CD4-positive, alpha-beta T cell treated with Interleukin-4 for 4 hours (primary cell): ENCODE results near the gene TYW1B.
"Not testable (repeated sequence)": the region's sequence is repeated elsewhere in the genome, so short reads cannot be mapped to it uniquely, and the experiment has no call there.

Experiments
- DNase-seq: peaks from one replicate; pipeline ENCODE4 v3.0.0-alpha.2; 2020

Gene TYW1B

GRCh38 chr7:72808511-72808910 lies 19.5 kb downstream of the TYW1B start:
- not testable (repeated sequence) for DNase-seq

- DNase-seq = not testable (repeated sequence)
Observed at GRCh38 chr7:72806851-72807250, 21.1 kb downstream of the TYW1B start.

- DNase-seq = no peak
Observed at GRCh38 chr7:72805526-72806494, 22.2 kb downstream of the TYW1B start.

- not testable (repeated sequence) for DNase-seq
Observed at GRCh38 chr7:72803778-72804177, 24.2 kb downstream of the TYW1B start.

GRCh38 chr7:72801564-72801963 lies 26.4 kb downstream of the TYW1B start:
- DNase-seq = not testable (repeated sequence)

- DNase-seq = not testable (repeated sequence)
Observed at GRCh38 chr7:72795401-72795800, 32.6 kb downstream of the TYW1B start.

GRCh38 chr7:72793791-72794190 lies 34.2 kb downstream of the TYW1B start:
- no peak for DNase-seq

GRCh38 chr7:72790698-72791060 lies 37.3 kb downstream of the TYW1B start:
- DNase-seq = not testable (repeated sequence)

GRCh38 chr7:72790048-72790697 lies 37.8 kb downstream of the TYW1B start:
- DNase-seq = not testable (repeated sequence)

- DNase-seq = no peak
Observed at GRCh38 chr7:72785166-72785955, 42.6 kb downstream of the TYW1B start.

DNA sequence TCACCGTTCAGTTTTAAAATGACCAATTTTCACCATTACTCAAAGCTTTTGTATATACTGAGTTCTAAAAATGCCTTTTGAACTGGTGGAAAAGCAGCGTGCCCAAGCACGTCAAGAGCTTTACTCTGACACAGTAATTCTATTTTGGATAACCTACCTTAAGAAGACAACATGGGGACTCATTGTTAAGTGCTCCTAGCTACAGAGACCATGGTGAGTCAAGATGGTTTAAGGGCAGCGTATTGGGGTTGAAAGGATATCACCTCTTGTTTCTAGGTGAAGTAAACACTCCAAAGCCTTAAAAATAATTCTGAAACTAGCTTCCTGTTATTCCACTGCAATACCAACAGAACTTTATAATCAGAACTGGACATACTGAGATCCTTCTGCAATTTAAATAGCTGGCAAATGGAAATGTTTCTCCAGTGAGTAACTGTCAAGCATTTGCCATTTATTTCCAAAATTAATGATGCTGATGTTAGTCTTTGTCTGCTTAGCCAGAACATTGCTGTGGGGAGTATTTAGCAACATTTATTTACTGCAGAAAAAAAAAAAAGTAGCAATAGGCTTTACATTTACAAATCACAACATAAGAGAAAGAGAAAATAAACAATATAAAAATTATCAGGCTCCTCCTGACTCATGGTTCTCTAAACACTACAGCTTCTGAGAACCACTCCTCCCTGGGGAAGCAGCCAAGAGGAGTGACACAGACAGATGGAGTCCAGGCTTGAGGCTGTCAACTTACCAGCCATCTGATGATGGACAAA lies 44.2 kb downstream of the TYW1B start:
- not testable (repeated sequence) for DNase-seq

DNA sequence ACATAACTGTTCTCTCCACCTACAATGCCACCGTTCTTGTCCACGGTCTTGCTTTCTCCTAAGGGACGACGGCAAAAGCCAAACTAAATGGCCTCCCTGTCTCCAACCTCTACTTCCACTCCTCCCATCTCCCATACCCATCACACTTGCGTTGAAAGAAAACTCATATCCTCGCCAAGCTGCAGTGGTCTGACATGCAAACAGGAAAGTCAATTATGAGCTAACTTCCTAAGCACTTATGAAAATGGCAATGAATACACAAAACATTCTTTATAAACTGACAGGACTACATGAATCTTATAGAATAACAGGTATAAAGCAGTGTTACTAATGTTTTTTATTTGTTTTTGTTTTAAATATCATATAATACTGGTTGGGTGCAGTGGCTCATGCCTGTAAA lies 46.4 kb downstream of the TYW1B start:
- DNase-seq = no peak

- DNase-seq = no peak
Observed at GRCh38 chr7:72781161-72781560, 46.8 kb downstream of the TYW1B start.

- not testable (repeated sequence) for DNase-seq
Observed at GRCh38 chr7:72780289-72780894, 47.6 kb downstream of the TYW1B start.

- not testable (repeated sequence) for DNase-seq
Observed at GRCh38 chr7:72777167-72777566, 50.8 kb downstream of the TYW1B start.

DNA sequence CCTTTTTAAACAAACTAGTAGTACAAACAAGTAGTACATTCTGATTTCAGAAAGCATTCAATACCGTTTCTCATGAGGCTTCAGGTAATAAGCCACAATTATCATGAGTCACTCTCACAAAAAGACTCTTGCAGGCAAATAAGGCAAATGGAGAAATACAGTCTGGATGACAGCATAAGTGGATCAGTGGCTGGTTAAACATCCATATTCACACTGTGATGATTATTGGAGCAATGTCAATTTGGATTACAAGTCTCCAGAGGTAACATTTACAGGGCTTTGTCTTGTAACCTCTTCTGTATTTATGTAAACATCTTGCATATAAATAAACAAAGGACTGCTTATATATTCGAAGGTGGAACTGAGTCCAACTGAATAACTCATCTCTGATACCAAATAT lies 55.4 kb downstream of the TYW1B start:
- DNase-seq = not testable (repeated sequence)

DNA sequence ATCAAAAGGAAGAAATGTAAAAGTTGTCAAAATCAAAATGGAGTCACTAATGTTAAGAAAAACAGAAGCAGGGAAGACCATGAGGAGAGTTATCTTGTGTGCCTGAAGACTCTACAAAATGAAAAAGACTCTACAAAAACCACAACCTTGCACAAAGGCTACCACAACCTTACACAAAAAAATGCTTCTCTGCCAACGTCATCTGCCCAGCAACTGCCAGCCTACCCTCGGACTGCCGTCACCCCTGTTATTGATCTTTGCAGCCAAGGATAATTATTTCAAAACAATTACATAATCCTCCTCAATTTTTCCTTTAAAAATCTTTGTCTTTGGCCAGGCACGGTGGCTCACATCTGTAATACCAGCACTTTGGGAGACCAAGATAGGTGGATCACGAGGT lies 61.0 kb downstream of the TYW1B start:
- not testable (repeated sequence) for DNase-seq

- no peak for DNase-seq
Observed at GRCh38 chr7:72760602-72761001, 67.4 kb downstream of the TYW1B start.

- no peak for DNase-seq
Observed at GRCh38 chr7:72754312-72754711, 73.7 kb downstream of the TYW1B start.

- DNase-seq = no peak
Observed at GRCh38 chr7:72753781-72754180, 74.2 kb downstream of the TYW1B start.

- DNase-seq = not testable (repeated sequence)
Observed at GRCh38 chr7:72753229-72753628, 74.8 kb downstream of the TYW1B start.

DNA sequence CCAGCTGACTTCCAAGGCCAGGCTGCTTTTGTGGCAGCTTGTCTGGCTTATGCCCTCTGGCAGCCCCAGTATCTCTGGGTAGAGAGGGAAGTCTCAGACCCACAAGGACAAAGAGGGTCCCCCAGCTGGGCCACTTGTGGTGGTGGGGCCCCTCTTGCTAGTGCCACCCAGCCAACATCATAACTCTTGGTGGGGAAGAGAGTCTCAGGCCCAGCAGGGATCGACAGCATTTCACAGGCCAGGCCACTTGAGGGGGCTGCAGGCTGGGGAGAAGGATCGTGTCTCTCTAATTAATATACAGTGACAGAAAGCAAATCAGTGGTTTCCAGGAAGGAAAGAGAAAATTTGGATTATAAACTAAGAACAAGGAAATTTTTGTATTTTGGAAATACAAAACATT lies 76.0 kb downstream of the TYW1B start:
- DNase-seq = no peak
